RPMI8226 (cell line): ENCODE measurements around the gene RPS3.
"Not testable (repeated sequence)": the region's sequence is repeated elsewhere in the genome, so short reads cannot be mapped to it uniquely, and the experiment has no call there.

Experiments used
- DNase-seq: peaks from one replicate; pipeline ENCODE4 v3.0.0-alpha.2; 2015

The RPS3 gene

GRCh38 chr11:75399344-75400145, at the start of gene RPS3:
TSS of gene RPS3 (plus strand) at chr11:75399518. CDS start at chr11:75399548, 30 bp downstream.
- DNase-seq = peak; percentile 97

DNA sequence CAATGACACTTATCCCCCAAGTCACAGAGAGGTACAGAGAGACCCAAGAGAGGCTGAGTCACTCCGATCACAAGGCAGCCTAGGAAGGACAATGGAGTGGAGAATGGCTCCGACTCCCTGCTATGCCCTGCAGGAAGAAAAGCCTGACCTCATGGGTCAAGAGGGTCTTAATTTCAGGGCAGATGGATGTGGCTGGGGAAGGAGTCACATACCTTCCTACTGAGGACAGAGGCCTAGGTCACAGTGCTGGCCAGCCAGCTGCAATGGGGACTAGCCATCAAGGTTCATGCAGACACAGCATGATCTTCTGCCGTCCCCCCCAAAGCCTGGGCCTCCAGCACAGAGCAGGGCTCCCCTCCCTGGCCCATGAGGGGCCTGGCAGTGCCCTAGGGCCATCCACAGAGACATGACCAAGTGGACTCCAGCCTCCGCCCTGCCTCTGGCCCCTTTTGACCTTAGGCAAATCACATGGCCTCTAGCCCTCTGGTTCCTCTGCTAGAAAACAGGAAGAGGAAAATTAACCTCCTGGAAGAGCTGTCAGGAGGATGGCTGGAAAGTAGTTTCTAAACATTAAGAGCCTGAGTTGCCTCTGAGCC, 49.7 kb upstream of the RPS3 start:
- no peak for DNase-seq

GRCh38 chr11:75350122-75350742, 49.1 kb upstream of the RPS3 start:
- no peak for DNase-seq

GRCh38 chr11:75350743-75351540, 48.4 kb upstream of the RPS3 start:
- DNase-seq = peak; percentile 20

- DNase-seq = no peak
Measured at GRCh38 chr11:75351541-75351790, 47.9 kb upstream of the RPS3 start, which contains the start of gene ARRB1. TSS of gene ARRB1 (minus strand) at chr11:75351661. CDS start at chr11:75351607, 54 bp downstream.

DNA sequence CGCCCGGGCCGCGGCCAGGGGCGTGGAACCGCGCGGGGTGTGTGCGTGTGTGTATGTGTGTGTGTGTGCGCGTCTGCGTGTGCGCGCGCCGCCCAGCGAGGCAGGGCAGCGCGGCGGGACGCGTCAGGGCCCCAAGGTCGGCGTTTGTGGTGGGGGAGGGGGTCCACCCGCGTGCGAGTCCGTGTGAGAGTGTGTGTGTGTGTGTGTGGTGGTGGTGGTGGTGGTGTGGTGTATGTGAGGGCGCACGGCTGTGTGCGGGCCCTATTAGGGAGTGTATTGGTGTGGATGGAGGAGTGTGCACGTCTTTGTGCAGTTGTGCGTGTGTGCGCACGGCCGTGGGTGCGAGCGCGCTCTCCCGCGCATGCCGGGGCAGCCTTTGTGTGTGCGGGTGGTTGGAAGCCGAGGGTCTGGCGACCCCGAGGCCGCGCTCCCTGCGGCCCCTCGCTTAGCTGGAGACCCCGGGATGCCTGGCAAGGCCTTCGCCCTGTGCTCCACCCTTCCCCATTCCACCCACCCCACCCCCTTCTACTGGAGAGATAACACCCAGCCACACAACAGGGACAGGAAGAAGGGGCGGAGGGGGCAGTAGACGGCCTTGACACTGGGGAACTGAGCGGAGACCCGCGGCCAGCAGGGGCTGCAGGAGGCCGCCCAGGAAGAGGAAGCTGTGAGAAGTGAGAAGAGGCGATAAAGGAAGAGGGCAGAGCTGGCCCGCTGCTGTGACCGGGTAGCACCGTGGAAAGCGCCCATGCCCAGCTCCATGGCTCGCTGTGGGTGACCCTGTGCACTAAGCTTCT, 47.3 kb upstream of the RPS3 start:
- peak; percentile 58 for DNase-seq

DNA sequence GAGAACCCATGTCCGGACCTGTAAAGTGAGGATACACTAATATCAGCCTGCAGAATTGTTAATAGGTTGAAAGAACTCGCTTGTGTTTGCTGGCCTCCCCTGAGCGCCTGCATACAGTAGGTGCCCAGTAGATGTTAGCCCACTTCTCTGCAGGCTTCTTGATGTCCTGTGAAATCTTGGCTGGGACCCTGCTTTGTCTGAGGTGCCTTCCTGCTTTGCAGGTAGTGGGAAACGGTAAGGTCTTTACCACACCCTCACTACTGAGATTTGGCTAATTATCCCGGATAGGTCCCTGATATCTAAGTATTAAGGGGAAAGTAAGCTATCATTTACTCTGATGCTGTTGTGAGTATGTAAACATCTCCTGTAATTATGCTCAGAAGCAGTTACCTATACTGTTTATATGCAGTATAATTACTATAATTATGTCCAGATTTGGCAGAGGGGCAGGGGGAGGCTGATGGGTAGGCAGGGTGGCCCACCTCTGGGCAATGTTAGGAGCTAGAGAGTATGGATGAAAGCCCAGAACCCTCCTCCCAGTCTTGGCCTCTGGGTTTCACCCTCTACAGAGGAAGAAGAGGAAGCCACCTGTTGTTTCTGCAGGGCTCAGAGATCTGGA, 46.6 kb upstream of the RPS3 start:
- DNase-seq = no peak

DNA sequence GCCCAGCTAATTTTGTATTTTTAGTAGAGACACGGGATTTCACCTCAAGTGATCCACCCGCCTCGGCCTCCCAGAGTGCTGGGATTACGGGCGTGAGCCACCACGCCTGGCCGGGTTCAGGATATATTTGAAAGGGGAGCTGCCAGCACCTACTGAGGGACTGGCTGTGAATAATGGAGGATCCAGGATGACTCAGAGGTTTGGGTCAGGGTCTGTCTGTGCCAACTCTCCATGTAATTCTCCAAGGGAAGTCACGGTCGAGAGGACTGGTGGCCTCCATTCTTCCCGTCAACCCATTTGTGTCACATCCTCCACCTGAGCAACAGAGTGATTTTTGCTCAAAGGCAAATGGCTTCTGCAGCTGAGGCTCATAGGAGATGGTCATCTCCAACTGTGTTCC, 44.3 kb upstream of the RPS3 start:
- DNase-seq = no peak

- DNase-seq = no peak
Measured at GRCh38 chr11:75356613-75357012, 42.7 kb upstream of the RPS3 start.

DNA sequence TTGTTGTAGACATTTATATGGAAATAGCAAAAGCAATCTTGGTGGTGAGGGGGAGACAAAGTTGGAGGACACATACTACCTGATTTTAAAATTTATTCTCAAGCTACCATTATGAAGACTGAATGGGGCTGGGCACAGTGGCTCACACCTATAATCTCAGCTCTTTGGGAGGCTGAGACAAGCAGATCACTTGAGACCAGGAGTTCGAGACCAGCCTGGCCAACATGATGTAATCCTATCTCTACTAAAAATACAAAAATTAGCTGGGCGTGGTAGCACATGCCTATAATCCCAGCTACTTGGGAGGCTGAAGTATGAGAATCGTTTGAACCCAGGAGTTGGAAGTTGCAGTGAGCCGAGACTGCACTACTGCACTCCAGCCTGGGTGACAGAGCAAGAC, 37.0 kb upstream of the RPS3 start:
- DNase-seq = not testable (repeated sequence)

- DNase-seq = no peak
Measured at GRCh38 chr11:75365711-75366181, 33.6 kb upstream of the RPS3 start.

DNA sequence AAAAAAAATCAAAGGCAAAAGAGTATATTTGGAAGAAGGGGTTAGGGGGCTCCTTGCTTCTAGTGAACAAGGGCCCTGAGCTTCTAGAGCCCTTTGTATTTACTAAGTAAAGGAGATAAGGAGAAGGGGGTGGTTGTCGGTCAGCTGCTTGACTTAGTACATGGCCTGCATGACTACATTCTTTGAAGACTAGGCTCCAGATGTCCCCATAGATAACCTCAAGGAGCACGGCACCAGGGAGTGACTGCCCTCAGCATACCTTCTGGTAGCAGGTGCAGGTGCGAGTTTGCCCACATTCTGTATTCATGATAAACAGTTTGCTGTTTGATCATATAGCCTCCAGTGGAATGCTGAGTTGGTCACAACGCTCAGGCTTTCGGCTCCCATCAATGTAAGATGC, 32.5 kb upstream of the RPS3 start:
- DNase-seq = not testable (repeated sequence)

DNA sequence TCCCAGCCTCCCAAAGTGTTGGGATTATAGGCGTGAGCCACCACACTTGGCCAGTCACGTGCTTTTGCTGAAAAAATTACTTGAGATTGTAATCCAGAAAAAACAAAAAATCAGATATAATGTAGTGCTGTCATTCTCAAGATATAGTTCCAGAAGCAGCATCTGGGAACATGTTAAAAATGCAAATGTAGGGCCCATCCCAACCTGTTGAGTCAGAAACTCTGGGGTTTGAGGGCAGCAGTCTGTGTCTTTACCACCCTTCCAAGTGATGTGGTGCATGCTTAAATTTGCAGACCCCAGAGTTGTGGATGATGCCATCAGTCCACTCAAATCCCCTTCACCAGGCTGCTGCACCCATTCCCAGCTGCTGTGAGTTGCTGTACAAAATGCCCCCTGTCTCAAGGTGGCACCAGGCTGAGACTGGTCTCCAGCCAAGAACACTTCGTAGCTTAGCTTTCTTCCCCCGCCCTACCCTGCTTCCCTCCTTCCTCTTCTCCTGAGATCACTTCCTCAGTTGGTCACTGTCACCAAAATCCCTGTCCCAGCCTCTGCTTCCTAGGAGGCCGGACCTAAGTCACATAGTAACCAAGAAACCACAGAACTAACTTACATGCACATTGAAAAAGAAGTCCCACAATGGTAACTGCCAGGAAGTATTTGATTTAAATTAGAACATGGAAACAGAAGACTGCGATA, 29.6 kb upstream of the RPS3 start:
- no peak for DNase-seq

GRCh38 chr11:75371949-75372876, 27.1 kb upstream of the RPS3 start:
- DNase-seq = no peak

DNA sequence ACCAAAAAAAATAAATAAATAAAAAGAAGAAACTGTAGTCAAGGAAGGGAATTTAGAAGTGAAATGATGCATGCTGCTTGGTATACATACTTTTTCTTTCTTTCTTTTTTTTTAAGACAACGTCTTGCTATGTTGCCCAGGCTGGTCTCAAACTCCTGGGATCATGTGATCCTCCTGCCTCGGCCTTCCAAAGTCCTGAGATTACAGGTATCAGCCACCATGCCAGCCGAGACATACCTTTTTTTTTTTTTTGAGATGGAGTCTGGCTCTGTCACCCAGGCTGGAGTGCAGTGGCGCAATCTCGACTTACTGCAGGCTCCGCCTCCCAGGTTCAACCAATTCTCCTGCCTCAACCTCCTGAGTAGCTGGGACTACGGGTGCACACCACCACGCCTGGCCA, 26.1 kb upstream of the RPS3 start:
- DNase-seq = no peak

DNA sequence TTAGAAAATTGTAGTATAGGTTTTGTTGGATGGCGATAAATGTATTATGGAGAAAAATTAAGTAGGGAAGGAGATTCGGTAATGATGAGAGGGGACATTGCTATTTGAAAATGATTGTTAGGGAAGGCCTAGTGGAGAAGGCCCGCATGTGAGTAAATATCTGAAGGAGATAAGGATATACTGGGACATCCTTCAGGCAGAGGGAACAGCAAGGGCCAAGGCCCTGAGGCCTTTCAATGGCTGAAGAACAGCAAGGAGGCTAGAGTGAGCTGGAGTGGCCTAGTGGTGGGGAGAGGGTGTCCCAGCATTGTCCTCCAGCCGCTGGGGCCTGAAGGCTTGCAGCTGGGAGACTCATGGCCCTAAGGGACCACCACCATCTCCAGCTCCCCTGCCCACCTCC, 24.7 kb upstream of the RPS3 start:
- no peak for DNase-seq

GRCh38 chr11:75375626-75376025, 23.7 kb upstream of the RPS3 start:
- no peak for DNase-seq

DNA sequence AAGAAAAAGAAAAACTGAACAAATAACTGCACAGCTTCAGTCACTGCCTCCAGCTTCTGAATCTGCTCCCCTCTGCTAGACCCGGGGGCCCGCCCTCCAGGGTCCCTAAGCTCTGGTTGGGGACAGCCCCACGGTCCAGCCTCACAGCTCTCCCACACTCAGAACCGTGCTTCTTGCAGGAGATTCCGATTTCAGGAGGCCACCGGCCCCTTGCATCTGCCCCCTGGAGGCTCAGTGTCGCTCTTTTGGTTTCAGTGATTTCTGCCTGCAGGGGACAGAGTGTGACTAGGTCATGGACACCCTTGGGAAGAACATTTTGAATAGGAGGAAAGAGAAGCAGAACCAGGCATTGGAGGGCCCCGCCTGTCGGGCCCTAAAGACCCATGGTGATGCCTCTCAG, 23.1 kb upstream of the RPS3 start:
- DNase-seq = peak; percentile 28

DNA sequence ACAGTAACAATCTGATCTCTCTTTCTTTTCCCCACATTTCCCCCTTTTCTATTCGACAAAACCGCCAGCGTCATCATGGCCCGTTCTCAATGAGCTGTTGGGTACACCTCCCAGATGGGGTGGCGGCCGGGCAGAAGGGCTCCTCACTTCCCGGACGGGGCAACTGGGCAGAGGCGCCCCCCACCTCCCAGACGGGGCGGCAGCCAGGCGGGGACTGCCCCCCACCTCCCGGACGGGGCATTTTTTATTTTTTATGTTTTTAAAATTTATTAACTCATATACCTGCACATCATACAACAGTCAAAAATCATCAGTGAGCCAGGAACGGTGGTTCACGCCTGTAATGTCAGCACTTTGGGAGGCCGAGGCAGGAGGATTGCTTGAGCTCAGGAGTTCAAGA, 20.5 kb upstream of the RPS3 start:
- not testable (repeated sequence) for DNase-seq

GRCh38 chr11:75380245-75380644, 19.1 kb upstream of the RPS3 start:
- DNase-seq = no peak
